ENCODE data around the gene FLNC. TPM values are rescaled to one million over a fixed set of nuclear protein-coding genes. Genes with fewer than 3 reads are reported as not detected.

Gene FLNC
- total and polyA plus RNA-seq, 9 of the 15 experiments (the other 6 are each of a cell fraction or from before 2014, with no cell fraction given) = 0.90 to 155 (median 28.8) TPM

DNA sequence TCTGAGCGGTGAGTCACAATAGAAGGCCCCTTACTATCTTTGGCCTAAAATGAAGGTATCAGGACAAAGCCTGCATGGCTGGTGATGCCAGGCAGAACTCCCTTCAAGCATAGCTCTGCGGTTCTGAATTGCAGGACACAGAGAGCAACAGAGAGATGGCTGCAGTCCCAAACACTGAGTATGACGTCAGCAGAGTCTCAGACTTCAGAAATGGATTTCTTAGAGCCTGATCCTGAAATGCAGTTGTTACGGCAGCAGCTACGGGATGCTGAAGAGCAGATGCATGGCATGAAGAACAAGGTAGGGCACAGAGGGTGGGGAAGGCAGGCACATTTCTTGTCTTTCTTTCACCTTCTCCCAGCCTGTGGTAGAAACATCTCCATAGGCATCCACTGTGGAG lies 25.0 kb upstream of the FLNC start (continued):
- TF ChIP-seq, protein P1, sequence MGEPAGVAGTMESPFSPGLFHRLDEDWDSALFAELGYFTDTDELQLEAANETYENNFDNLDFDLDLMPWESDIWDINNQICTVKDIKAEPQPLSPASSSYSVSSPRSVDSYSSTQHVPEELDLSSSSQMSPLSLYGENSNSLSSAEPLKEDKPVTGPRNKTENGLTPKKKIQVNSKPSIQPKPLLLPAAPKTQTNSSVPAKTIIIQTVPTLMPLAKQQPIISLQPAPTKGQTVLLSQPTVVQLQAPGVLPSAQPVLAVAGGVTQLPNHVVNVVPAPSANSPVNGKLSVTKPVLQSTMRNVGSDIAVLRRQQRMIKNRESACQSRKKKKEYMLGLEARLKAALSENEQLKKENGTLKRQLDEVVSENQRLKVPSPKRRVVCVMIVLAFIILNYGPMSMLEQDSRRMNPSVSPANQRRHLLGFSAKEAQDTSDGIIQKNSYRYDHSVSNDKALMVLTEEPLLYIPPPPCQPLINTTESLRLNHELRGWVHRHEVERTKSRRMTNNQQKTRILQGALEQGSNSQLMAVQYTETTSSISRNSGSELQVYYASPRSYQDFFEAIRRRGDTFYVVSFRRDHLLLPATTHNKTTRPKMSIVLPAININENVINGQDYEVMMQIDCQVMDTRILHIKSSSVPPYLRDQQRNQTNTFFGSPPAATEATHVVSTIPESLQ (CRISPR knock-in tag; IDR thresholded peaks at IDR 0.05) = no peak
- TF ChIP-seq ELF4 (CRISPR knock-in tag; IDR thresholded peaks at IDR 0.05) (no peak), FOXJ2 (tag; IDR thresholded peaks at IDR 0.05) (no peak), ATF7 (IDR thresholded peaks at IDR 0.05) (peak; percentile 22; the same call in 1 of the 2 replicates)

- no peaks in the 10 kb centered on the region for H3K27me3 ChIP-seq (ENCODE audit: control insufficient read depth in 2 of 2, insufficient read depth in 2 of 2, low read length in 2 of 2)
- H3K4me1 ChIP-seq (replicated peaks in 1 of 2; ENCODE audit: control insufficient read depth in 2 of 2, insufficient read depth in 2 of 2, low read length in 2 of 2) = peaks cover 5 to 7% of the 10 kb centered on the region in 2 experiments; a peak in 4 of 5 replicates
- no peak overlapping the region for H2AFZ ChIP-seq (ENCODE audit: low read depth, low read length)
- H3K27ac ChIP-seq (ENCODE audit: extremely low read depth, low read depth, low read length) = no peak overlapping the region
- in situ Hi-C loops (cut with MboI) (no loop called here), intact Hi-C loops (cut with micrococcal nuclease) (no loop called here)
- ATAC-seq (no peak), FAIRE-seq (no peak), DNase-seq (ENCODE audit: extremely low read depth in 1 of 4, low spot score in 3 of 4) (no peak)
- H3K9me1 ChIP-seq (ENCODE audit: control insufficient read depth, insufficient read depth, low read length) = peaks cover 3% of the 10 kb centered on the region
- CTCF ChIA-PET (ENCODE audit: low intra/inter-chr PET ratio) = no interaction called here
- H3K4me2 ChIP-seq (ENCODE audit: insufficient read depth, low read length) = no peak overlapping the region
- peak overlapping the region in 1 of 2 experiments; percentile 41; a peak in 2 of 4 replicates for H3K9ac ChIP-seq (ENCODE audit: insufficient read depth in 1 of 2, low read depth in 2 of 2, low read length in 2 of 2)
- no peaks in the 10 kb centered on the region for H3K9me3 ChIP-seq (replicated peaks; ENCODE audit: control insufficient read depth, insufficient read depth, low read depth, low read length)
- BruUV-seq (replicated peaks) = no TSS peak
- H3K79me2 ChIP-seq (ENCODE audit: control insufficient read depth, insufficient read depth, low read length) = no peaks in the 10 kb centered on the region
- no peaks in the 10 kb centered on the region for H4K20me1 ChIP-seq (replicated peaks; ENCODE audit: control insufficient read depth, insufficient read depth, low read length)
- WGBS (ENCODE audit: insufficient coverage, low coverage, missing lambda C conversion rate) = 67% methylated on average over 8 of the region's 8 CpGs
- POLR2A ChIA-PET = interaction anchor here (0.5 to 3.4 kb wide), 10 partner anchors 10 to 204 kb away, joined by 3 to 14 read pairs (median 4); partner anchors contain the start of gene CCDC136
- H3K36me3 ChIP-seq (ENCODE audit: control insufficient read depth, insufficient read depth, low read length) = peaks cover 72% of the 10 kb centered on the region
- H3K4me3 ChIP-seq = no peak overlapping the region
- no peak for TF ChIP-seq CEBPG (CRISPR knock-in tag; IDR thresholded peaks at IDR 0.05)
- no peak for TF ChIP-seq CEBPG (tag; conservative IDR thresholded peaks at IDR 0.05 in 1 of 2, IDR thresholded peaks at IDR 0.05 in 1 of 2)
- TF ChIP-seq RAD51 (IDR thresholded peaks at IDR 0.05; ENCODE audit: borderline replicate concordance, low read depth) = no peak
- no peak for TF ChIP-seq TAF1 (IDR thresholded peaks at IDR 0.05; ENCODE audit: control insufficient read depth, extremely low read depth, insufficient read depth, low read length, severe bottlenecking)
- TF ChIP-seq FOXP4 (CRISPR knock-in tag; IDR thresholded peaks at IDR 0.05; ENCODE audit: borderline replicate concordance) = no peak
- no peak for TF ChIP-seq ZNF586 (CRISPR knock-in tag; conservative IDR thresholded peaks at IDR 0.05)
- no peak for TF ChIP-seq MAFG (tag; conservative IDR thresholded peaks at IDR 0.05)
- TF ChIP-seq ZNF445 (CRISPR knock-in tag; IDR thresholded peaks at IDR 0.05; ENCODE audit: low read depth) = no peak
- TF ChIP-seq WHSC1 (IDR thresholded peaks at IDR 0.05; ENCODE audit: low read length) = no peak
- TF ChIP-seq, protein P2, sequence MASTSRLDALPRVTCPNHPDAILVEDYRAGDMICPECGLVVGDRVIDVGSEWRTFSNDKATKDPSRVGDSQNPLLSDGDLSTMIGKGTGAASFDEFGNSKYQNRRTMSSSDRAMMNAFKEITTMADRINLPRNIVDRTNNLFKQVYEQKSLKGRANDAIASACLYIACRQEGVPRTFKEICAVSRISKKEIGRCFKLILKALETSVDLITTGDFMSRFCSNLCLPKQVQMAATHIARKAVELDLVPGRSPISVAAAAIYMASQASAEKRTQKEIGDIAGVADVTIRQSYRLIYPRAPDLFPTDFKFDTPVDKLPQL (IDR thresholded peaks at IDR 0.05; ENCODE audit: extremely low read depth, insufficient read length) = no peak
- no peak for TF ChIP-seq ZNF766 (CRISPR knock-in tag; conservative IDR thresholded peaks at IDR 0.05)
These were observed 23.0 kb upstream of the FLNC start for GRCh38 chr7:128807191-128807590.
